ENCODE results near the gene PLCH1.

GRCh38 chr3:155688481-155688880 is 56.4 kb downstream of the PLCH1 start:
- TF ChIP-seq CTCF (IDR thresholded peaks at IDR 0.05; ENCODE audit: insufficient read depth, low read length) (no peak), REST (IDR thresholded peaks at IDR 0.05; ENCODE audit: insufficient replicate concordance, low read depth) (no peak), POLR2AphosphoS5 (IDR thresholded peaks at IDR 0.05; ENCODE audit: low read depth) (no peak)

Data from HL-60 (cell line).